ENCODE data around the gene LTF.

- no peak for TF ChIP-seq CTCF (IDR thresholded peaks at IDR 0.05)
- TF ChIP-seq POLR2A (IDR thresholded peaks at IDR 0.05): no peak
These were observed 13.1 kb upstream of the LTF start for GRCh38 chr3:46477756-46478155.

Data from testis (tissue), 2 donors.